Measurements from ENCODE around the gene AGO1.

GRCh38 chr1:35932158-35932636, 49.2 kb downstream of the AGO1 start:
- no peak for TF ChIP-seq CTCF (IDR thresholded peaks at IDR 0.05)
- no peak for TF ChIP-seq POLR2A (IDR thresholded peaks at IDR 0.05)

Measured in heart left ventricle (tissue), 13 donors.